HG02678 (cell line): ENCODE data around the gene JUND.

Experiments used
- ATAC-seq: cut with Tn5 transposase; IDR thresholded peaks from one replicate; pipeline ENCODE4 v1.9.1; 2021; ENCODE audit warnings: mild to moderate bottlenecking, moderate library complexity; ENCODE audit not compliant: unreplicated experiment

Gene JUND

DNA sequence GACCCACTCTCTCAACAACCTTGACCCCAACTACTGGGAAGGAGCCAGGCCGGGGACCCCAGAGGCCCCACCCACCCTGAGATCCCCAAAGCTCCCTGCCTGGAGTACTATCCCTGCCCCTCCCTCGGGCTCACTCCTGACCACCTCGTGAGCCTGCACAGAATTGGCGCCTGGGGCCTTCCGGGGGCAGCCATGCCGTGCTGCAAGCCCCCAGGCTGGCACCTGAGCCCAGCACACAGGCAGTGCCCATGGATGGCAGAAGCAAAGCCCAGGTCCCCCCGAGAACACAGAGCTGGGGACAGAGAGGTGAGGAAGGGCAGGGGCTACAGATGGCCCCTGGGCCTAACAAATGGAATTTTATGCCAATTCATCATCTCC lies 27.5 kb upstream of the JUND start:
- no peak for ATAC-seq

DNA sequence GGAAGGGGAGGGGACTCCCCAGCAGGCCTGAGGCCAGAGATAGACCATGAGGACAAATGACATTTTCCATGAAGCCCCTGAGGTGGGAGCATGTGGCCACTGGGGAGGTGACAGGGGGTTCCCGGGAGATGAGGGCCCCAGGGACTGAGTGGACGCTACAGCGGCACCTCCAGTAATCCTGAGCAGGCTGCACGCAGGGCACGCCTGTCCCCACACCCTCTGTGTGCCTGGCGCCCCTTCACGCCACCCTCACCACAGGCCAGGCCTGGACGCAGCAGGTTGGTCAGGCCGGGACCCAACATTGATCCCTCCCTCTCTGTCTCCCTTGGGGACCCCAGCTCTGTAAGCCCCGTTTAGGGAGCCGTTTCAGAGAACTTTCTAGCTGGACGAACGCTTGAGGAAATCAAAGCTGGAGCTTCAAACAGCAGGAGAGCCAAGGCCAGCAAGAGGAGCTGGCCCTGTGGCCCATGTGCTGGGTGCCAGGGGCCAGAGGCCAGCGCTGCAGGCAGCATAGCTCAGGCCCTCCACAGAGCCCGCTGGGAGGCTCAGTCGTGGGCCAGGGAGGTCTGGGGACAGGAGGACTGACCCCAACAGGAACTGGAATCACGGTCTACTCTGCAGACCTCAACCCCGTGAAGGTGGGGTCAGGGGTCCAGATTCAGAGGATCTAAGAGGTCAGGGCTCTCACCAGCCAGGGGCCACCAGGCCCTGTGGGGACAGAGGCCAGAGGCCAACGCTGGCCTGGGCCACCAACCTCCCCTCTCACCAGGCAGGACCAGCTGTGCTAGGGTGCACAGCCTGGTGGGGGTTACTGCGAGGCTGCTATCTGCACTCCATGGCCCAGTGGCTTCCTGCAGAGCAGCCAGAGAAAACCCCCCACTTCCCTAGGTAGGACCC lies 26.9 kb upstream of the JUND start:
- no peak for ATAC-seq

DNA sequence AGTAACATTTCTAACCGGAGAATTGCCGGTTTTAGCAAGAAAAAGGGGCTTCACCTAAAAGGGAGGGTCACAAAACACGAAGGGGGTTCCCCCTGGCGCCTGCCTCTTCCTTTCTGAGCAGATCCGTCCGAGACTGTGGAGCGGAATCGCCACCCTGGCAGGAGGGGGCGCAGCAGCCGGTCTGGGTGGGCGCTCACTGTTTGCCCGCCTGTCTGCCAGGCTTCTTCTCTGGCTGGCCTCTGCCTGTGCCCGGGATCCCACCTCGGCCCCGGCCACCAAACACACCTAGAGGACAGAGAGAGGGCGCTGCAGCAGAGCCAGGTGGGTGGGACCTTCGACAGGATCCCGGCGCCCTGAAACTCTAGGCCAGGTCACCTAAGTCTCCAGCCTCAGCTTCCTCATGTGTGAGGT lies 25.9 kb upstream of the JUND start:
- ATAC-seq: no peak

DNA sequence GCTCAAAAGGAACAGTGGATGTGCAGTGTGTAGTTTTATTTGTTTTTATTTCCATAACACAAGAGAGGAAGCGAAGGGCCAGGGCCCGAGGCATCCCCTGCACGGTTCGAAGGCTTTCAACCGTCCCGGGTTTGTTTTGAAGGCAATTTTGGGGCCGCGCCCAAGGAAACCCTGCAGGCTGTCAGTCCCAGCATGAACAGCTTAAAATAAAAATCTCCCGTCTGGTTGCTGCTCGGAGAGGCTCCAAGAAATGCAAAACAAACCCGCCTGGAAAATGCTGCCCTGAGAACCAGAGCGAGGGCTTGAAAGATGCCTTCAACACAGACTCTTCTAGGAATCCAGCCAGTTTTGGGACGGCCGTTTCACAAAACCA lies 25.5 kb upstream of the JUND start:
- ATAC-seq: no peak

DNA sequence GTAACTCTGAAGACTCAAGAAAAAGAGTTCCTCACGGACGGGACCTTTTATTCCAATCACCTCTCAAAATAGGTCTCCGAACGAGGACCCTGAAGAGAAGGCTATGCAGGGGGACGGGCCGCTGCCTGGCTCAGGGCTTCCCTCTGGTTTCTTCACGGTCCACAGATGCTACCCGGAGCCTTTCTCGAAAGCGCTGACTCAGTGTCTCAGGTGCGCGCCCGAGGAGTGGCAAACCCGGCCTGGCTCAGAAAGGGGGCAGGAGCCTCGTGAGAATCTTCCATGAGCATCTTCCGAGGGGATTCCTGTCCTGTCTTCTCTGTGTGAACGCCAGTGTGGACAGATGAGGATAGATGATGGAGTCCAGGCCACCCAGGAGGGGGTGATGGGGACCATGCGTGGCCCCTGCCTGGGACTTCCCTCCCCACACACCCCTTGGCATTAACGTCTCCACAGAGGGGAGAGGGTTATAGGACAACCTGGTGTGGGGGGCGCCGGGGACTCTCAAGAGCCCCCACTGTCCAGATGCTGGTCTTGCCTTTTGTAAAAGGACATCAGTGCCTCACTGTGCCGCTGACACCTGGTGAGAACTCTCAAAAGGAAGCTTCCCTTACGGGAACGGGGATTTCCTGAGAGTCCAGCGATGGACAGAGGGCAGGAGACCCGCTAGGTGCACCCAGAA lies 24.9 kb upstream of the JUND start:
- no peak for ATAC-seq

DNA sequence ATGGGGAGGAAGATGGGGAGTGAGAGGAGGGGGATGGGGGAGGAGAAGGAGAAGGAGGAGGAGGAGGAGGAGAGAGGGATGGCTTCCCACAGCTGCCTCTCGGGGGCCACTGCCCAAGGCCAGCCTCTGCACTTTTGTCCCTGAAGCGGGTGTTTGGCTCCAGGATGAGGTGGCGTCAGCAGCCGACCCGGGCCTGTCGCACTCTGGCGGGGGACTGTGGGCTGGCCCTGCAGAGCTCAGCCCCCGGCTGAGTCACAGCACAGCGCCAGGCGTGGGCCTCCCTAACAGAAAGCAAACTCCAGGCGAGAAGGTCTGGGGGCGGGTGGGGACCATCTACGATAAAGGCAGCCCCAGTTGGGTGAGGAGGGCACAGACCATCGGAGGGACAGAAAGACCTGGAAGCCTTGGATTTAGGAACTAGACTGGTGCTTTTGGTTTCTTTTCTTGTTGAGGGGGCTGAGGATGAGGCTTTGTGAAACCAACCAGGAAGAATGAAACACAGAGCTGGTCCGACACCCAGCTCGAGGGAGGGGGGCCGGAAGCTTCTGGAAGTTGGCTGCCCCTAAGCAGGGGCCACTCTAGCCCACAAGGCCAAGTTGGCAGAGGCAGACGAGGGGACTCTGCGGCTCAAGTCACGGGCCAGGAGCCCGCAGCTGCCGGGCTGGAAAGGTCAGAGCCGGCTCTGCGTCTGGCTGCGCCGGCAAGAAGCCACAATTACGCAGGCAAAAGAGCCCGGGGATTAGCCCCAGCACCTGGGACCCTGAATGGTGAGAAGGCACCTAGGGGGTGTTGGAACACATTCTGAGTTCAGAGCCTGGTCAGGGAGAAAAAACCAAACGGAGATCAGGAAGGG lies 23.3 kb upstream of the JUND start:
- ATAC-seq: peak; percentile 42

DNA sequence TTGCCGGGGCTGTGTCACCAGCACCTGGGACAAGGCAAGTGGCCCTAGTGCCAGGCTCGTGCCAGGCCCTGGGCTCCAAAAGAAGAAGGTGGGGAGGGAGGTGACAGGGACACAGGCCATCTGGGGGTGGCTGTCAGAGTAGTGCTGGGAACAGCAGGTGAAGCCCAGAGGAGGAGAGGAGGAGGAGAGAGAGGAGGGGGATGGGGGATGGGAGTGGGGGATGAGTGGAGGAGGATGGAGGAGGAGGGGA lies 22.7 kb upstream of the JUND start:
- ATAC-seq: no peak

DNA sequence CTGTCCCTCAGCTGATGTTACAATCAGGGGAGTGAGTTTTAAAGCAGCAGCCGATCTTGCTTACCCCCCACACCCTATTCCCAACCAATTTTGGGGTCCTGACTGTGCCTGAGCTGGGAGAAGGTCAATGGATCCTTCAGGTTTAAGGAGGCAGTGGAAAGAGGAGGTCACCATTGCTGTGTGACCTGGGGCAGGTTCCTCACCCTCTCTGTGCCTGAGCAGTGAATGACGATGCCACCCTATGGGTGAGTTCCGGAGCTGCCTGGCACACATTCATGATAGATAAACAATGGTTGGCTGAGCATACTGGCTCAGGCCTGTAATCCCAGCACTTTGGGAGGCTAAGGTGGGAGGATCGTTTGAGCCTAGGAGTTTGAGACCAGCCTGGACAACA lies 20.3 kb upstream of the JUND start:
- no peak for ATAC-seq

DNA sequence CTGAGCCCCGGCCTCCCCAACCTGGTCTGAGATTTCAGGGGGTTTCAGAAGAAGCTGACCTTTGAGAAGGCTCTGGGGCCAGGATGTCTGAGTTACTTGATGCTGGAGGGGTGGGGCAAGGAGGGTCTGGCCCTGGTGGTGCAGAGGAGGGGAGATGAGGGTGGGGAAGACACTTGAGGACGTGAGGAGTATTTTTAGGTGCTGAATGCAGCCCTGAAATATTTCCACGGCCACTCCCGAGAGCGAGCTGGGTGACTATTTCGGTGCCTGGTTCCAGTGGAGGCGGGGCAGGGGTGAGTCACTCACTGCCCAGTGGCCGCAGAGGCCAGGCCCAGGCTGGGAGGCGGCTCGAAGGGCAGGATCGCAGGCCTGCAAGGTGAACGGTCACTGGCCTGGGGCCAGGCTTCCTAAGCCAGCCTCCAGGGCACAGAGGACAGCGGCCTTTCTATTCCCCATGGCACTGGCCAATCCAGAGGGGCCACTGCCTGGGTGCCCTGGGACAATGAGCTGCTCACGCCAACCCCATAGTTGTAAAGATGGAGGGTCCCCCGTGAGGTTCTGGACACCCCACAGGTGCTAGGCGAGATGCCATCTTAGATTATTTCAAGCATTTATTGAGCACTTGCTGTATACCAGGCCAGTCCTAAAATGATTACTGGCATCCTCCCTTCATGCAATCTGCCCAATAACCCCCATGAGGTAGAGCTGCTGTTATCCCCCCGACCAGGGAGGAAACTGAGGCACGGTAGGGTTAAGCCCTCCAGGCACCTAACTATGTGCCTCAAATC lies 19.7 kb upstream of the JUND start:
- no peak for ATAC-seq

DNA sequence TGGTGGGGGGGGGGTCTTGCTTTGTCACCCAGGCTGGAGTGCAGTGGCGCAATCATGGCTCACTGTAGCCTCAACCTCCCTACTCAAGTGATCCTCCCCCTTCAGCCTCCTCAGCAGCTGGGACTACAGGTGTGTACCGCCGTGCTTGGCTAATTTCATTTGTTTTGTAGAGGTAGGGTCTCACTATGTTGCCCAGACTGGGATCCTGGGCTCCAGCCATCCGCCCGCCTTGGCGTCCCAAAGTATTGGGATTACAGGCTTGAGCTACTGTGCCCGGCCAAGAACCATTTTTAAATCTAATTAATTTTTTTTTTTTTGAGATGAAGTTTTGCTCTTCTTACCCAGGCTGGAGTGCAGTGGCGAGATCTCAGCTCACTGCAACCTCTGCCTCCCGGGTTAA lies 18.2 kb upstream of the JUND start:
- no peak for ATAC-seq

DNA sequence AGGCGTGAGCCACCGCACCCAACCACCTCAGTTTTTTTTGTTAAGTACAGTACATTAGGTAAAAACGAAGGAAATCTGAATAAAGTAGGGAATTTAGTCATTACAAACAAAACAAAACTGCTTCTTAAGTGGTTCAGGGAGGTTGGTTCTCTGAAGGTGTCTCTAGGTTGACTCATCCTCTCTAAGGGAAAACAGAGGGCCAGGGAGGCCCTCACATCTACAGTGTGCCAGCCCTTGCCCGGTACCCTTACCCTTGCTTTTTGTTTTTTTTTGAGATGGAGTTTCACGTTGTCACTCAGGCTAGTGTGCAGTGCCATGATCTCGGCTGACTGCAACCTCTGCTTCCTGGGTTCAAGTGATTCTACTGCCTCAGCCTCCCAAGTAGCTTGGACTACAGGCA lies 17.2 kb upstream of the JUND start:
- no peak for ATAC-seq

DNA sequence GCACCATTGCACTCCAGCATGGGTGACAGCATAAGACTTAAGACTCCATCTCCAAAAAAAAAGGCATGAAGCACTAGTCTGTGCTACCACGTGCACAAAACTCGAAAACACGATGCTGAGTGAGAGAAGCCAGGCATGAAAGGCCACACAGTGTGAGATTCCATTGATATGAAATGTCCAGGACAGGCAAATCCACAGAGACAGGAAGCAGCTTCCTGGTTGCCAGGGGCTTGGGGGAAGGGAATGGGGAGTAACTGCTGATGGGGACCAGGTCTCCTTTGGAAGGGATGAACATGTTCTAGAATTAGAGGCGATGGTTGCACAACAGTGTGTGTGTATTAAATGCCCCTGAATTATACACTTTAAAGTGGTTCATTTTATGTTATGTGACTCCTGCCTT lies 15.9 kb upstream of the JUND start:
- ATAC-seq: no peak

DNA sequence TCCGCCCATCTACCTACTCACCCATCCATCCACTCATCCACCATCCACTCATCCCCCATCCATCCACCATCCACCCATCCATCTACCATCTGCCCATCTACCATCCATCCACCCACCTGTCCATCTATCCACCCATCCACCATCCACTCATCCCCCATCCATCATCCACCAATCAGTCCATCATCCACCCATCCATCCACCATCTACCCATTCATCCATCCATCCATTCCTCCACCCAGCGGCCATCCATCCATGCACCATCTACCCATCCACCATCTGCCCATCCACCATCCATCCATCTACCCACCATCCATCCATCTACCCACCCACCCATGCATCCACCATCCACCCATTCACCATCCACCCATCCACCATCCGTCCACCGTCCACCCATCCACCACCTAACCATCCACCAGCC lies 13.6 kb upstream of the JUND start:
- ATAC-seq: no peak

DNA sequence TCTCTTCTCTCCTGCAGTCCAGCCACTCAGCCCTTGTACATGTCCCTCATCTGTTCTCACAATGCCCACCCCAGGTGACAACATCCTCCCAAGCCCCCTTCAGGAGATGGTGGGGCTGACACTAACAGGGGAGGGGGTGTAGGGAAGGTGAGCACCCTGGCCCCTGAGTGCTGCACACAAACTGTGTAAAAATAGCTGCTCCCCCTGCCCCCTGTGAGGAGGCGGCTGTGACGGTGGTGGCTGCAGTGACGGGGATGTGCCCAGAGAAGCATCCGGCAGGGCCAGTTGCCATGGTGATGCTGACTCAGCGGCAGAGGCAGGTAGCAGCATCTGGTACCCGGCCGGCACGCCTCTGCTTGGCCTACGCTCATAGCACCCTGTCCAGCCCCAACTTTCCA lies 13.0 kb upstream of the JUND start:
- no peak for ATAC-seq

DNA sequence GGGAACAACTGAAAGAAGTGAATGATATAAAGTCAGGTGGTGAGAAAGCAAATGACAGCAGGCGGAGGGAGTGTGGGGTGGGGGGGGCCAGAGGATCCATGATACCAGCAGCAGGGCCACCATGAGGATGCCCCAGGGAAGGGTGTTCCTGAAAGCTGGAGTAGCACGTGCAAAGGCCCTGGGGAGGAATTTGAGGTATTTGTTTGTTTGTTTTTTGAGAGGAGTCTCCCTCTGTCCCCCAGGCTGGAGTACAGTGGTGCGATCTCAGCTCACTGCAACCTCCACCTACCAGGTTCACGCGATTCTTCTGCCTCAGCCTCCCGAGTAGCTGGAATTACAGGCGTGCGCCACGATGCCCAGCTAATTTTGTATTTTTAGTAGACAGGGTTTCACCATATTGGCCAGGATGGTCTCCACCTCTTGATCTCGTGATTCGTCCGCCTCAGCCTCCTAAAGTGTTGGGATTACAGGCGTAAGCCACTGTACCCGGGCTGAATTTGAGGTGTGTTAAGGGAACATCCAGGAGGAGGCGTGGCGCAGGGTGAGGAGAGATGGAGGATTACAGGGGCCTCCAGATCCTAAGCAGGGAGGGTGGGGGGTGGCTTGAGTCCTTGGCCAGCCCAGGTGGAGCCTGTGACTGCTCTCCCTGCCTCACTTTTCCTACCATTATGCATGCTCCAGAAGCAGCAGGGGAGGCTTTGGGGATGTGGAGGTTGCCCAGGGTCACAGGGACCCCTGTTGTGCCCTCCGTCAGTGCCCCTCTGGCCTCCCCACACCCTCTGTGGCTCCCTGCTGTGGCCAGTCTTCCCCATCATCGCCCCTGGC lies 12.4 kb upstream of the JUND start:
- ATAC-seq: no peak

DNA sequence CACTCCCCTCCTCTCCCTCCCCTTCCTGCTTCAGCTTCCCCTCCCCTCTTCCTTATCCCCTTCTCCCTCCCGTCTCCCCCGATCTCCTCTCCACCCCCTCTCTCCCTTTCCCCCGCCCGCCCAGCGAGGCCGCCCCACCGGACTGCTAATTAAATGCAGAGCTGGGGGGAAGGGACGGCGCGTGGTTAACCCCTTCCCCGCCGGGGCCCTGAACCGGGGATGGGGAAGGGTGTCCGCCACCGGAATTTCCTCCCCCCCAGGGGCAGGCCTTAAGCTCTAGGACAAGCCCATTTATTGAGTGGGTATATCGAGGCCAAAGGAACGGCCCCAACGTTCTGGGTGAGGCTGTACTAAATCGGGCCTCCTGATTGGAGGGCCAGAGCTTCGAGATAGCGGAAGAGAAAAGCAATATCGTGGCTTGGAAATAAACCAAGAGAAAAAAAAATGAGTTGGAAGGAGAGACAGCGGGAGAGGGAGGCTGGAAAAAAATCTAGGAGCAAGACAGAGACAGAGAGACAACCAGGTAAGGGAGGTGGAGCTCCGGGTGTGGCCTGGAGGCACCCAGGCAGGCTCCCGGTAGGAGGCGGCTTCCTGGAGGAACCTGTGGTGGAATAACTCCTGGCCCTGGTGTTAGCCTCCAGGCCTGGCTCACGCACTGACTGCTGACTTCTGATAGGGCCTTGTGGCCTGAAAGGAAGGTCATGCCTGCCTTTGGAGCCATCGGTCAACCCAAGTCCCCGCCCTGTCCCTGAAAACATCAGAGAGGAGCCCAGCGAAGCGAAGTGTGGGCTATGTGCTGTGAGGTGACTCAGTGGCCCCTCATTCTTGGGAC lies 11.6 kb upstream of the JUND start:
- no peak for ATAC-seq

DNA sequence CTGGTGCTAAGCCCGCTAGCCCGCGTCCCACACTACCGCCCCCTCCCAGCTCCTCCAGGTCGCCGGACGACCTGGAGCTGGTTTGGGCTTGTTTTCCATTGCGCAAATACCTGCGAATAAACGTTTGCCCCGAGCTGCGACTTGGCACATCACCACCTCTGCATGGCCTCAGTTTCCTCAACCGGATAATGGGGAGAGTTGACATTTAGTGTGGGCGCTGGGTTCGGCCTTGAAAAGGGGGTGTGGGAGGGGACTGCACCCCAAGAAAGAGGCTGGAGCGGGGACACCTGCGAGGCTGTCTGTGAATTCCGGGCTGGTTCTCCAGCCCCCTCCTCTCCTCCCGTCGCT lies 11.0 kb upstream of the JUND start:
- ATAC-seq: no peak

DNA sequence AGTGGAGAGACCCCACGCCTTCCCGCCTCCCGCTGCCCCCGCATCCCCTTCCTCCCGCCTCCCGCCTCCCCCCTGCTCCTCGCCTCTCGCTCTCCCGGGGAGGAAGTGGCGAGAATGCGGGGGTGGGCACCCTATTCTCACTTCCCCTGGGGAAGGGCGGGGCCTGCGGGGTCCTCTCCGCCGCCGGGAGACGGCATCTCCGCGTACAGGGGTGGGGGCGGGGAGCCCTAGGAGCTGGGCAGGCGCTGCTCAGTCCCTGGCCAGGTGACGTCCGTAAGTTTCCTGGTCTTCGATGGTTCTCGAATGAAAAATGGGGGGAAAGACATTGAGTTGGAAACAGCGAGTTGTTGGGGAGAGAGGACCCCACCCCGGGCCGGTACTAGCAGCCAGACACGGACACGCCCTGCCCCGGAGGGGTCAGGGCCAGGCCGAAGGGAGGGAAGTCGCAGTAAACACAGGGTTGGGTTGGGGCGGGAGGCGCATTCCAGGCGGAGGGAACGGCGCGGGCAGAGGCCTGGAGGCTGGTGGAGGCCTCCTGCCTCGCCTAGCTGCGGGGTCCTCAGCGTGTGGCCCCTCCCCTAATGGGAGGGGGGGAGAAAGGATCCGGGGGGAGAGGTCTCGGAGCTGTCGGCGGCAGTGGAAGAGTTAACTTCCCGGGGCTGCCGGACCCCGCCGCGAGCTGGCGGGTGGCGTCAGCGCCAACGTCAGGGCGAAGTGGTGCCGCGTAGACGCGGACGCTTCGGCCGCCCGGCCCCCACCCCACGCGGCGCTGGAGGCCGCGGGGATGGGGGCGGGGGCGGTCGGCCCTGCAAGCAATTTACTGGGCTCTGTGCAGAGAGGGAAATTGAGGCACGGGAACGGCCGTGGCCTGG lies 10.4 kb upstream of the JUND start:
- ATAC-seq: peak; percentile 56
